K562 (cell line): ENCODE measurements around the gene ARL4D. TPM values are rescaled to one million over a fixed set of nuclear protein-coding genes. Genes with fewer than 3 reads are reported as not detected.
A peak's percentile ranks its signal among the peaks of the same experiment; 100 is the strongest.

ENCODE experiments used
- ARID1B ChIP-seq: fragments of 450-650 bp; IDR thresholded peaks from 2 replicates; pipeline ENCODE4 v1.6.1; 2016; ENCODE audit warnings: antibody characterized with exemption, mild to moderate bottlenecking, inconsistent platforms
- DPF2 ChIP-seq: fragments of 450-650 bp; IDR thresholded peaks from 2 replicates; pipeline ENCODE4 v1.6.1; 2016
- E2F4 ChIP-seq: sonication (generic); formaldehyde crosslinking; IDR thresholded peaks from 2 replicates; pipeline ENCODE4 v1.8.0; 2022; ENCODE audit warnings: mild to moderate bottlenecking, low read depth, missing genetic modification reagents
- ESRRB ChIP-seq: fragments of 250-450 bp; sonication (Bioruptor Pico); IDR thresholded peaks from 2 replicates; pipeline ENCODE4 v1.5.0; 2020; ENCODE audit warnings: mild to moderate bottlenecking, moderate library complexity, borderline replicate concordance
- EZH2 ChIP-seq: IDR thresholded peaks from 2 replicates; pipeline ENCODE4 v1.6.1; 2012; ENCODE audit warnings: low read depth, mild to moderate bottlenecking, inconsistent platforms, low read length, borderline replicate concordance
- FOXA1 ChIP-seq: fragments of 450-650 bp; IDR thresholded peaks from 2 replicates; pipeline ENCODE4 v1.6.1; 2016; ENCODE audit warnings: mild to moderate bottlenecking, borderline replicate concordance
- KAT8 ChIP-seq: fragments of 450-650 bp; IDR thresholded peaks from 2 replicates; pipeline ENCODE4 v1.6.1; 2016; ENCODE audit warnings: low read depth, mild to moderate bottlenecking
- MEF2A ChIP-seq: IDR thresholded peaks from 2 replicates; pipeline ENCODE4 v1.6.1; 2011; ENCODE audit warnings: low read depth, mild to moderate bottlenecking, low read length, moderate library complexity; ENCODE audit not compliant: control insufficient read depth
- MNT ChIP-seq, 2 experiments: fragments of 450-650 bp; conservative IDR thresholded peaks; 2 replicates each; pipeline ENCODE4 v1.6.1; 2017; ENCODE audit warnings: mild to moderate bottlenecking in 2 of 2, moderate library complexity in 2 of 2
- NBN ChIP-seq: fragments of 450-650 bp; IDR thresholded peaks from 2 replicates; pipeline ENCODE4 v1.6.1; 2016; ENCODE audit warnings: low read depth, mild to moderate bottlenecking
- POLR2AphosphoS5 ChIP-seq: IDR thresholded peaks from 2 replicates; pipeline ENCODE4 v1.6.1; 2011; ENCODE audit warnings: mild to moderate bottlenecking, low read depth, low read length, moderate library complexity; ENCODE audit not compliant: control insufficient read depth, insufficient read depth
- PURB ChIP-seq: sonication (generic); formaldehyde crosslinking; IDR thresholded peaks from 2 replicates; pipeline ENCODE4 v1.9.0; 2021; ENCODE audit warnings: low read depth, mild to moderate bottlenecking, missing genetic modification reagents
- RB1 ChIP-seq: fragments of 450-650 bp; IDR thresholded peaks from 2 replicates; pipeline ENCODE4 v1.6.1; 2017; ENCODE audit warnings: low read depth, mild to moderate bottlenecking
- RBM14 ChIP-seq: fragments of 200-400 bp; formaldehyde crosslinking; IDR thresholded peaks from 2 replicates; pipeline ENCODE4 v1.6.1; 2018; ENCODE audit warnings: low read depth, mild to moderate bottlenecking, low read length, moderate library complexity, borderline replicate concordance; ENCODE audit not compliant: insufficient read depth
- SMARCA4 ChIP-seq: fragments of 450-650 bp; IDR thresholded peaks from 2 replicates; pipeline ENCODE4 v1.6.1; 2016
- SREBF1 ChIP-seq: fragments of 150-350 bp; IDR thresholded peaks from 2 replicates; pipeline ENCODE4 v1.6.1; 2014; ENCODE audit warnings: antibody characterized with exemption, low read depth, low read length, borderline replicate concordance
- TEAD4 ChIP-seq, 2 experiments: sonication (generic) in 1 of 2; formaldehyde crosslinking in 1 of 2; IDR thresholded peaks; 2 replicates each; pipeline versions ENCODE4 v1.6.1 to v1.8.0; 2012 to 2022; ENCODE audit warnings: borderline replicate concordance in 1 of 2, inconsistent platforms in 1 of 2, low read length in 1 of 2, mild to moderate bottlenecking in 1 of 2, missing genetic modification reagents in 1 of 2
- ZFP91 ChIP-seq: sonication (generic); formaldehyde crosslinking; IDR thresholded peaks from 2 replicates; pipeline ENCODE4 v1.8.0; 2022; ENCODE audit warnings: mild to moderate bottlenecking, missing genetic modification reagents
- ZKSCAN3 ChIP-seq: fragments of 250-450 bp; sonication (Bioruptor Pico); IDR thresholded peaks from 2 replicates; pipeline ENCODE4 v1.4.0; 2020
- ZNF282 ChIP-seq: sonication (generic); formaldehyde crosslinking; IDR thresholded peaks from 2 replicates; pipeline ENCODE4 v1.8.1; 2023; ENCODE audit warnings: missing genetic modification reagents
- ZNF707 ChIP-seq: fragments of 250-450 bp; sonication (Bioruptor Pico); conservative IDR thresholded peaks from 2 replicates; pipeline ENCODE4 v1.8.0; 2022; ENCODE audit warnings: inconsistent platforms, mild to moderate bottlenecking, moderate library complexity
- polyA plus RNA-seq, 8 experiments: library from polyadenylated mRNA; depleted of rRNA in 4 of 8; stranded (reverse) in 5 of 8; unstranded in 3 of 8; fragments of >200 nt; fragmentation: Nextera tagmentation in 2 of 8; fragmentation: Illumina TruSeq in 1 of 8; extraction: Ambion mirVana in 2 of 8; extraction: Trizol in 1 of 8; gene quantifications; 2 replicates each; pipeline versions ENCODE4 v1.2.1 to v1.2.3, GENCODE V29; 2011 to 2014; ENCODE audit warnings: inconsistent platforms in 1 of 8, missing spikeins in 1 of 8
- total RNA-seq, 7 experiments: library from RNA; depleted of rRNA in 6 of 7; stranded (reverse); fragments of >200 nt in 6 of 7; fragmentation: Illumina TruSeq in 2 of 7; extraction: Trizol in 2 of 7; gene quantifications; 2 replicates each; pipeline versions ENCODE4 v1.2.1 to v1.2.3, GENCODE V29; 2011 to 2021; ENCODE audit warnings: low replicate concordance in 1 of 7
- TF ChIP-seq, protein P1 (sequence below): IDR thresholded peaks from 2 replicates; pipeline ENCODE4 v1.6.1; 2011; ENCODE audit not compliant: insufficient read length; ENCODE audit errors: extremely low read depth
- TF ChIP-seq, protein P2 (sequence below): sonication (generic); formaldehyde crosslinking; IDR thresholded peaks from 2 replicates; pipeline ENCODE4 v1.8.1; 2023; ENCODE audit warnings: mild to moderate bottlenecking, missing genetic modification reagents

ARL4D gene
- total and polyA plus RNA-seq, 9 of the 15 experiments (the other 6 are each of a cell fraction or from before 2014, with no cell fraction given): 0.07 to 0.53 (median 0.28) TPM; not detected in 1

DNA sequence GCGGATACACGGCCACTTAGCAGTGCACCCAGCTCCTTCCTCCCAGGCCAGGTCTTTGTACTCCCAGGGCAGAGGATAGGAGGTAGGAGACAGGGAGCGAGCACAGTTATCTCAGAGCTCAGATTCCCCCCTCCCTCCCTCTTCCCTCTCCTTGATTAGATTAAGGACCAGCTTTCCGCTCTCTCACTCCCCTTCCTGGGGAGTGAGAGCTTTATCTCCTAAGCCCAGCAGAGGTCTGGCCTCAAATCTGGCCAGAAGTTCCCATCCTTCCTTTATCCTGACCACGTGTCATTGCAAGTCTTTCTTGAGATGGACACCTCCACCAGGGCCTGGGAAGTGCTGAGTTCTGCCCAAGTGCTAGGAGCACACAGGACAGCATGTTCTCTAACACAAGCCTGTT lies 5.1 kb downstream of the ARL4D start (continued):
- TF ChIP-seq DPF2 (peak; percentile 51; the same call in 1 of the 2 replicates), RB1 (no peak), MEF2A (no peak), RBM14 (no peak), ZKSCAN3 (CRISPR knock-in tag) (no peak), SMARCA4 (peak; percentile 76; the same call in 1 of the 2 replicates), POLR2AphosphoS5 (peak; percentile 76; the same call in 1 of the 2 replicates), SREBF1 (no peak), ZNF707 (no peak), ZNF282 (CRISPR knock-in tag) (no peak), FOXA1 (no peak), MNT (conservative IDR thresholded peaks at IDR 0.05) (peak; percentile 32 to 83; a peak in 2 of 4 replicates), EZH2 (no peak), PURB (no peak), KAT8 (no peak), ESRRB (CRISPR knock-in tag) (no peak), E2F4 (no peak), TEAD4 (IDR thresholded peaks at IDR 0.05; ENCODE audit: low read length) (peak; percentile 88), TEAD4 (CRISPR knock-in tag; IDR thresholded peaks at IDR 0.05; ENCODE audit: borderline replicate concordance) (no peak), ARID1B (peak; percentile 93), ZFP91 (no peak), NBN (no peak)
- TF ChIP-seq, protein P1, sequence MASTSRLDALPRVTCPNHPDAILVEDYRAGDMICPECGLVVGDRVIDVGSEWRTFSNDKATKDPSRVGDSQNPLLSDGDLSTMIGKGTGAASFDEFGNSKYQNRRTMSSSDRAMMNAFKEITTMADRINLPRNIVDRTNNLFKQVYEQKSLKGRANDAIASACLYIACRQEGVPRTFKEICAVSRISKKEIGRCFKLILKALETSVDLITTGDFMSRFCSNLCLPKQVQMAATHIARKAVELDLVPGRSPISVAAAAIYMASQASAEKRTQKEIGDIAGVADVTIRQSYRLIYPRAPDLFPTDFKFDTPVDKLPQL: no peak
- TF ChIP-seq, protein P2, sequence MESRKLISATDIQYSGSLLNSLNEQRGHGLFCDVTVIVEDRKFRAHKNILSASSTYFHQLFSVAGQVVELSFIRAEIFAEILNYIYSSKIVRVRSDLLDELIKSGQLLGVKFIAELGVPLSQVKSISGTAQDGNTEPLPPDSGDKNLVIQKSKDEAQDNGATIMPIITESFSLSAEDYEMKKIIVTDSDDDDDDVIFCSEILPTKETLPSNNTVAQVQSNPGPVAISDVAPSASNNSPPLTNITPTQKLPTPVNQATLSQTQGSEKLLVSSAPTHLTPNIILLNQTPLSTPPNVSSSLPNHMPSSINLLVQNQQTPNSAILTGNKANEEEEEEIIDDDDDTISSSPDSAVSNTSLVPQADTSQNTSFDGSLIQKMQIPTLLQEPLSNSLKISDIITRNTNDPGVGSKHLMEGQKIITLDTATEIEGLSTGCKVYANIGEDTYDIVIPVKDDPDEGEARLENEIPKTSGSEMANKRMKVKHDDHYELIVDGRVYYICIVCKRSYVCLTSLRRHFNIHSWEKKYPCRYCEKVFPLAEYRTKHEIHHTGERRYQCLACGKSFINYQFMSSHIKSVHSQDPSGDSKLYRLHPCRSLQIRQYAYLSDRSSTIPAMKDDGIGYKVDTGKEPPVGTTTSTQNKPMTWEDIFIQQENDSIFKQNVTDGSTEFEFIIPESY: no peak
